Measurements from ENCODE around the gene BLM.

GRCh38 chr15:90851114-90851513 is 134.0 kb downstream of the BLM start:
- TF ChIP-seq CTCF (conservative IDR thresholded peaks at IDR 0.05; ENCODE audit: low read depth, low read length) (no peak), EZH2 (IDR thresholded peaks at IDR 0.05; ENCODE audit: borderline replicate concordance, low read depth, low read length, poor library complexity, severe bottlenecking) (no peak)
